Right lobe of liver (tissue), 6 donors: ENCODE results near the gene ABL2. TPM values are rescaled to one million over a fixed set of nuclear protein-coding genes. Genes with fewer than 3 reads are reported as not detected.

Experiments used
- ATAC-seq, 4 donors: fragments of 200-7000 bp; cut with Tn5 transposase; one replicate each; pipeline ENCODE4 v1.9.1; 2020; ENCODE audit warnings: mild to moderate bottlenecking in 4 of 4, moderate library complexity in 4 of 4
- DNase-seq, 3 donors: peaks; one replicate each; pipeline ENCODE4 v3.0.0-alpha.2; 2020
- H3K27ac ChIP-seq, 3 donors: fragments of 200-600 bp; one replicate each; pipeline ENCODE4 v1.8.0; 2022
- H3K27me3 ChIP-seq, 2 donors: fragments of 200-600 bp; one replicate each; pipeline ENCODE4 v1.8.0; 2022
- H3K36me3 ChIP-seq, 4 donors: fragments of 200-600 bp; sonication (generic) in 1 of 4; one replicate each; pipeline versions ENCODE4 v1.5.1 to v1.8.0; 2017 to 2022; ENCODE audit warnings: control low read depth in 1 of 4
- H3K4me1 ChIP-seq, 4 donors: fragments of 200-600 bp; sonication (generic) in 1 of 4; one replicate each; pipeline versions ENCODE4 v1.5.1 to v1.8.0; 2017 to 2022; ENCODE audit warnings: control low read depth in 1 of 4
- H3K4me3 ChIP-seq, 3 donors: fragments of 200-600 bp; one replicate each; pipeline ENCODE4 v1.8.0; 2022
- H3K9me3 ChIP-seq, 4 donors: fragments of 200-600 bp; sonication (generic) in 1 of 4; one replicate each; pipeline versions ENCODE4 v1.5.1 to v1.8.0; 2017 to 2022; ENCODE audit warnings: control low read depth in 1 of 4
- CTCF ChIP-seq, 4 donors: fragments of 200-600 bp in 3 of 4; fragments of 450-650 bp in 1 of 4; IDR thresholded peaks; one replicate each; pipeline versions ENCODE4 v1.5.1 to v1.8.0; 2016 to 2022; ENCODE audit warnings: antibody characterized with exemption in 4 of 4, mild to moderate bottlenecking in 2 of 4
- POLR2A ChIP-seq: fragments of 450-650 bp; IDR thresholded peaks from one replicate; pipeline ENCODE4 v1.6.1; 2017; ENCODE audit warnings: antibody characterized with exemption, mild to moderate bottlenecking
- WGBS: methylation state at CpG from one replicate; pipeline ENCODE4 v1.1.6; 2018; ENCODE audit warnings: low coverage, low lambda C conversion rate; ENCODE audit not compliant: insufficient coverage; ENCODE audit errors: missing lambda C conversion rate; 5-methylcytosine and 5-hydroxymethylcytosine counted together
- intact Hi-C, 2 donors: fragments of 100-400 bp; cut with DNase I; formaldehyde crosslinking; loops; one replicate each; pipeline versions ENCODE4 v1.11.2 to v1.14.1; 2022
- total RNA-seq, 6 experiments: library from RNA; depleted of rRNA in 2 of 6; stranded (reverse); fragments of >200 nt in 2 of 6; fragmentation: NEBNext Ultra II Directional in 3 of 6; extraction: Animal tissue kit (Norgen Biotek cat#: 25700) in 3 of 6; gene quantifications; one replicate each; pipeline versions ENCODE4 v1.1.0 to v1.2.4, GENCODE V29; 2016 to 2023
- donor health status: DM: no; HTN: yes; CAD: no.
- donor health status: DM: no; HTN: no; CAD: no.
- donor health status: DM: no; HTN: no; CAD: no.
- donor health status: DM: no; HTN: yes; CAD: no.
- donor health status: DM: no; HTN: yes; CAD: no.

Gene ABL2
- total RNA-seq, 6 experiments from 2014 or later = 3.8 to 7.7 (median 5.6) TPM

GRCh38 chr1:179187735-179188471 lies 41.6 kb downstream of the ABL2 start:
- DNase-seq = no peak
- Histone ChIP-seq H3K9me3 (no peaks in the 10 kb centered on the region), H3K36me3 (no peaks in the 10 kb centered on the region), H3K4me3 (no peak overlapping the region), H3K27me3 (no peaks in the 10 kb centered on the region), H3K4me1 (peaks cover 0 to 11% (median 0%) of the 10 kb centered on the region in 4 donors), H3K27ac (no peak overlapping the region)
- no peak for ATAC-seq
- intact Hi-C loops = loop anchor here in 1 of 2 donors (10.0 kb wide), 1 partner anchor 63 kb away; no protein-coding TSS in a partner anchor
- 90% methylated on average over 8 of the region's 8 CpGs for WGBS
- TF ChIP-seq CTCF (IDR thresholded peaks at IDR 0.05) = no peak
- TF ChIP-seq POLR2A = no peak

- Histone ChIP-seq H3K4me1 (peaks cover 0 to 11% (median 0%) of the 10 kb centered on the region in 4 donors), H3K9me3 (no peaks in the 10 kb centered on the region), H3K27ac (no peak overlapping the region), H3K4me3 (no peak overlapping the region), H3K36me3 (no peaks in the 10 kb centered on the region), H3K27me3 (no peaks in the 10 kb centered on the region)
- intact Hi-C loops = loop anchor here in 1 of 2 donors (10.0 kb wide), 1 partner anchor 62 kb away; no protein-coding TSS in a partner anchor
- DNase-seq (no peak), ATAC-seq (no peak)
- no peak for TF ChIP-seq POLR2A
- TF ChIP-seq CTCF (IDR thresholded peaks at IDR 0.05) = no peak
These were observed 42.4 kb downstream of the ABL2 start for GRCh38 chr1:179187043-179187442.

- Histone ChIP-seq H3K27me3 (no peaks in the 10 kb centered on the region), H3K4me3 (no peak overlapping the region), H3K9me3 (no peaks in the 10 kb centered on the region), H3K36me3 (no peaks in the 10 kb centered on the region), H3K27ac (no peak overlapping the region), H3K4me1 (peaks cover 0 to 11% (median 0%) of the 10 kb centered on the region in 4 donors)
- no peak for DNase-seq
- 80% methylated on average over 1 of the region's 1 CpG for WGBS
- TF ChIP-seq POLR2A = no peak
- no peak for TF ChIP-seq CTCF (IDR thresholded peaks at IDR 0.05)
- ATAC-seq = no peak
- intact Hi-C loops = loop anchor here in 1 of 2 donors (10.0 kb wide), 1 partner anchor 60 kb away; no protein-coding TSS in a partner anchor
These were observed 45.1 kb downstream of the ABL2 start for GRCh38 chr1:179184403-179184802.

- TF ChIP-seq POLR2A = no peak
- no peak for TF ChIP-seq CTCF (IDR thresholded peaks at IDR 0.05)
These were observed 45.6 kb downstream of the ABL2 start for GRCh38 chr1:179183857-179184256.

More at GRCh38 chr1:179183857-179184256, 45.6 kb downstream of the ABL2 start:
- Histone ChIP-seq H3K9me3 (no peaks in the 10 kb centered on the region), H3K4me1 (peaks cover 0 to 11% (median 0%) of the 10 kb centered on the region in 4 donors), H3K27me3 (no peaks in the 10 kb centered on the region), H3K36me3 (no peaks in the 10 kb centered on the region), H3K27ac (no peak overlapping the region), H3K4me3 (no peak overlapping the region)
- DNase-seq (no peak), ATAC-seq (no peak)
- WGBS = 81% methylated on average over 5 of the region's 5 CpGs
- intact Hi-C loops = loop anchor here in 1 of 2 donors (10.0 kb wide), 1 partner anchor 59 kb away; no protein-coding TSS in a partner anchor
